CD4-positive, CD25-positive, alpha-beta regulatory T cell (primary cell): ENCODE measurements around the gene CSAD. TPM values are rescaled to one million over a fixed set of nuclear protein-coding genes. Genes with fewer than 3 reads are reported as not detected.

Experiments
- ATAC-seq, 2 donors: fragments of 150-1000 bp; cut with Tn5 transposase; one replicate each; pipeline ENCODE4 v1.10.0; 2021; ENCODE audit warnings: low read depth in 2 of 2, moderate number of reproducible peaks in 2 of 2, moderate library complexity in 1 of 2
- DNase-seq, 3 donors: peaks; one replicate each; pipeline versions ENCODE4 v3.0.0 to v3.0.0-alpha.2; 2012 to 2022; ENCODE audit warnings: mixed read lengths in 1 of 3
- H3K27ac ChIP-seq: one replicate; pipeline ENCODE4 v1.7.0; 2013; ENCODE audit warnings: mild to moderate bottlenecking, low read length; ENCODE audit not compliant: insufficient read depth, poor library complexity, severe bottlenecking
- H3K27me3 ChIP-seq: one replicate; pipeline ENCODE4 v1.7.0; 2013; ENCODE audit warnings: low read length; ENCODE audit not compliant: control insufficient read depth, insufficient read depth
- H3K36me3 ChIP-seq: one replicate; pipeline ENCODE4 v1.7.0; 2013; ENCODE audit warnings: mild to moderate bottlenecking, low read length, moderate library complexity; ENCODE audit not compliant: control insufficient read depth, insufficient read depth
- H3K4me1 ChIP-seq: 2 replicates; pipeline ENCODE4 v1.7.0; 2013; ENCODE audit warnings: mild to moderate bottlenecking, low read length; ENCODE audit not compliant: insufficient read depth, control insufficient read depth, poor library complexity, severe bottlenecking
- H3K4me3 ChIP-seq: one replicate; pipeline ENCODE4 v1.7.0; 2013; ENCODE audit warnings: low read depth, mild to moderate bottlenecking, low read length, moderate library complexity
- H3K9me3 ChIP-seq, 2 experiments: 1 replicate in 1 of 2; 2 replicates in 1 of 2; pipeline ENCODE4 v1.7.0; 2013; ENCODE audit warnings: low read length in 2 of 2, mild to moderate bottlenecking in 1 of 2, moderate library complexity in 1 of 2; ENCODE audit not compliant: control insufficient read depth in 2 of 2
- H3K27ac Mint-ChIP-seq, 3 donors: one replicate each; pipeline ENCODE4 v1.8.0; 2020 to 2022; ENCODE audit warnings: mild to moderate bottlenecking in 3 of 3, mixed read lengths in 3 of 3, moderate library complexity in 2 of 3
- H3K27me3 Mint-ChIP-seq: one replicate; pipeline ENCODE4 v1.8.0; 2022; ENCODE audit warnings: mild to moderate bottlenecking, mixed read lengths
- H3K36me3 Mint-ChIP-seq: one replicate; pipeline ENCODE4 v1.8.0; 2020; ENCODE audit warnings: mixed read lengths
- H3K4me1 Mint-ChIP-seq, 4 donors: one replicate each; pipeline ENCODE4 v1.8.0; 2020 to 2022; ENCODE audit warnings: mixed read lengths in 4 of 4, mild to moderate bottlenecking in 1 of 4
- H3K4me3 Mint-ChIP-seq, 4 donors: one replicate each; pipeline ENCODE4 v1.8.0; 2020 to 2022; ENCODE audit warnings: mild to moderate bottlenecking in 4 of 4, mixed read lengths in 4 of 4, moderate library complexity in 3 of 4
- H3K9me3 Mint-ChIP-seq, 7 donors: one replicate each; pipeline ENCODE4 v1.8.0; 2020 to 2022; ENCODE audit warnings: mixed read lengths in 7 of 7, mild to moderate bottlenecking in 3 of 7, moderate library complexity in 2 of 7
- polyA plus RNA-seq, 4 donors: library from polyadenylated mRNA; unstranded; fragments of 300-500 nt; fragmentation: Illumina TruSeq; gene quantifications; one replicate each; pipeline ENCODE4 v1.2.3, GENCODE V29; 2021
- total RNA-seq: library from RNA; stranded (reverse); gene quantifications from one replicate; pipeline ENCODE4 v1.2.3, GENCODE V29; 2022

The CSAD gene
- total and polyA plus RNA-seq, 5 donors from 2014 or later: 1.2 to 68.0 (median 1.7) TPM

- H3K9me3 Mint-ChIP-seq: peaks cover 0 to 2% (median 0%) of the 10 kb centered on the region in 7 donors
- H3K36me3 Mint-ChIP-seq: peaks cover 3% of the 10 kb centered on the region
- H3K27ac Mint-ChIP-seq: no peak overlapping the region
- DNase-seq: no peak
- no peak overlapping the region for H3K27ac ChIP-seq
- peaks cover 0 to 2% (median 0%) of the 10 kb centered on the region in 4 donors for H3K4me1 Mint-ChIP-seq
- H3K4me3 ChIP-seq: no peak overlapping the region
- H3K9me3 ChIP-seq: no peaks in the 10 kb centered on the region
- no peak overlapping the region for H3K4me3 Mint-ChIP-seq
- H3K36me3 ChIP-seq: no peaks in the 10 kb centered on the region
- H3K27me3 Mint-ChIP-seq: peaks cover 8% of the 10 kb centered on the region
- no peaks in the 10 kb centered on the region for H3K27me3 ChIP-seq
- H3K4me1 ChIP-seq: no peaks in the 10 kb centered on the region
- ATAC-seq: no peak
Measured at GRCh38 chr12:53147181-53147580, 33.5 kb downstream of the CSAD start.

- Mint-ChIP-seq H3K4me1 (no peaks in the 10 kb centered on the region), H3K4me3 (no peak overlapping the region), H3K9me3 (peaks cover 0 to 3% (median 0%) of the 10 kb centered on the region in 7 donors), H3K36me3 (peaks cover 3% of the 10 kb centered on the region), H3K27me3 (no peaks in the 10 kb centered on the region), H3K27ac (no peak overlapping the region)
- ATAC-seq: no peak
- no peaks in the 10 kb centered on the region for H3K36me3 ChIP-seq
- no peaks in the 10 kb centered on the region for H3K4me1 ChIP-seq
- no peaks in the 10 kb centered on the region for H3K27me3 ChIP-seq
- H3K27ac ChIP-seq: no peak overlapping the region
- DNase-seq: no peak
- H3K4me3 ChIP-seq: no peak overlapping the region
- no peaks in the 10 kb centered on the region for H3K9me3 ChIP-seq
Measured at GRCh38 chr12:53145383-53146260, 35.1 kb downstream of the CSAD start.

- H3K27ac Mint-ChIP-seq: no peak overlapping the region
- H3K27me3 ChIP-seq: peaks cover 4% of the 10 kb centered on the region
Measured at GRCh38 chr12:53143355-53143754, 37.4 kb downstream of the CSAD start.

GRCh38 chr12:53133722-53134121 lies 47.0 kb downstream of the CSAD start:
- ATAC-seq: no peak
- Histone ChIP-seq H3K4me1 (no peaks in the 10 kb centered on the region), H3K27ac (no peak overlapping the region), H3K36me3 (no peaks in the 10 kb centered on the region), H3K27me3 (peaks cover 3% of the 10 kb centered on the region), H3K9me3 (peaks cover 0 to 4% of the 10 kb centered on the region in 2 experiments), H3K4me3 (no peak overlapping the region)
- no peak for DNase-seq
- Mint-ChIP-seq H3K4me3 (no peak overlapping the region), H3K27me3 (peaks cover 48% of the 10 kb centered on the region), H3K27ac (no peak overlapping the region), H3K36me3 (peaks cover 2% of the 10 kb centered on the region), H3K4me1 (peaks cover 0 to 1% (median 0%) of the 10 kb centered on the region in 4 donors), H3K9me3 (peaks cover 0 to 16% (median 7%) of the 10 kb centered on the region in 7 donors)

More at GRCh38 chr12:53143355-53143754, 37.4 kb downstream of the CSAD start:
- Histone ChIP-seq H3K9me3 (peaks cover 0 to 6% of the 10 kb centered on the region in 2 experiments), H3K4me3 (no peak overlapping the region), H3K27ac (no peak overlapping the region), H3K4me1 (no peaks in the 10 kb centered on the region), H3K36me3 (no peaks in the 10 kb centered on the region)
- H3K27me3 Mint-ChIP-seq: peaks cover 6% of the 10 kb centered on the region
- H3K4me1 Mint-ChIP-seq: peaks cover 0 to 2% (median 0%) of the 10 kb centered on the region in 4 donors
- ATAC-seq (no peak), DNase-seq (no peak)
- peaks cover 7% of the 10 kb centered on the region for H3K36me3 Mint-ChIP-seq
- peaks cover 0 to 4% (median 0%) of the 10 kb centered on the region in 7 donors for H3K9me3 Mint-ChIP-seq
- no peak overlapping the region for H3K4me3 Mint-ChIP-seq

DNA sequence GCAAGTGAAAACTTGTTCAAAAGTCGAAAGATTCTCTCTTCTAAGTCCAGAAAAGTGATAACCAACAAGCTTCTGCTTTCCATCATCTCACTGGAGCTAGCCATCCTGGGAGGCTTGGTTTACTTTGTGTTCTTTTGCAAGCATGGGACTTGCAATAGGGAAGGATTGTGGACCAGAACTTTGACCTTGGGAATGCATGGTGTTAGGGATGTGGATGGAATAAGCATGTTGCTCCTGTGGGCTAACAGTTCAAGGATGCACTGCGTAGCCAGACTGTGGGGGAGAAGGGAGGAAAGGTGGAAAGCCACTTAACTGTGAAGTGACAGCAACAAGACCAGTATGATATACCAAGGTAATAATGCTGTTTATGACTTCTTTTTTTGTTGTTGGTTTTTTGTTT lies 48.9 kb downstream of the CSAD start:
- Histone ChIP-seq H3K9me3 (peaks cover 0 to 2% of the 10 kb centered on the region in 2 experiments), H3K27ac (no peak overlapping the region), H3K36me3 (no peaks in the 10 kb centered on the region), H3K4me1 (no peaks in the 10 kb centered on the region), H3K4me3 (no peak overlapping the region), H3K27me3 (no peaks in the 10 kb centered on the region)
- DNase-seq (no peak), ATAC-seq (no peak)
- H3K27ac Mint-ChIP-seq: no peak overlapping the region
- no peak overlapping the region for H3K4me3 Mint-ChIP-seq
- H3K4me1 Mint-ChIP-seq: peaks cover 0 to 4% (median 0%) of the 10 kb centered on the region in 4 donors
- peaks cover 41% of the 10 kb centered on the region for H3K27me3 Mint-ChIP-seq
- no peaks in the 10 kb centered on the region for H3K36me3 Mint-ChIP-seq
- peaks cover 0 to 6% (median 0%) of the 10 kb centered on the region in 7 donors for H3K9me3 Mint-ChIP-seq

DNA sequence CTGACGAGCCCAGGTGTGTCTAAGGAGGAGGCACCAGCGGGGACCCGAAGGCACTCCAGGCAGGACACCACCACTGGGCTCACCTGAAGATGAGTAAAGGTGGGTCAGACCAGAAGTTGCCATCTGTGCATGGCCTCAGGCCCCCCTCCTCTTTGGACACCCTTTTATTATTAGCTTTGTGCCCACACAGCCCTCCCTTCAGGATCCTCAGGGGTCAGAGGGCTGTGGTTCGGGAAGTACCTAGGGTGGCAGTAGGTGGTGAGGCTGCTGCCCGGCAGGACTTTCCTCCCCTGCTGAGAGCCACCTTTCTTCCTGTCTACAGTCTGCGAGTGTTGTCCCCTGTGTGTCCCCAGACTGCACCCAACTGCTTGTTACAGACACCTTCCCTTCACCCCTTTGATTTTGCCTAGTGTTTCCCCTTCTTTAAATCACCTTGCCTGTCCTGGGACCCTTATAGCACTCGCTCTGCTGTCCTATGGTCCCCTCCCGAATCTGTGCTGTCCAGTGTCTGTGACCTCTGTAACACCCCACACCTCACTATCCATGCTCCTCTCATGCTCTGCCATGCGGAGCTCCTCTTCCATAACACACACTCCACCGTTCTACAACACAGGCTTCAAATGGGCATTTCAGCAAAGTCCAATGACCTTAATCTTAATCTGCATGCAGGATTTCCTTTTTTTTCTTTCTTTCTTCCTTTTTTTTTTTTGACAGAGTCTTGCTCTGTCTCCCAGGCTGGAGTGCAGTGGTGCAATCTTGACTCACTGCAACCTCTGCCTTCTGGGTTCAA lies 51.8 kb downstream of the CSAD start:
- Histone ChIP-seq H3K36me3 (no peaks in the 10 kb centered on the region), H3K27me3 (no peaks in the 10 kb centered on the region), H3K4me1 (no peaks in the 10 kb centered on the region), H3K27ac (no peak overlapping the region), H3K9me3 (no peaks in the 10 kb centered on the region), H3K4me3 (no peak overlapping the region)
- DNase-seq (no peak), ATAC-seq (no peak)
- Mint-ChIP-seq H3K4me1 (peaks cover 0 to 4% (median 0%) of the 10 kb centered on the region in 4 donors), H3K27ac (no peak overlapping the region), H3K27me3 (peaks cover 52% of the 10 kb centered on the region), H3K36me3 (no peaks in the 10 kb centered on the region), H3K9me3 (no peaks in the 10 kb centered on the region), H3K4me3 (no peak overlapping the region)

DNA sequence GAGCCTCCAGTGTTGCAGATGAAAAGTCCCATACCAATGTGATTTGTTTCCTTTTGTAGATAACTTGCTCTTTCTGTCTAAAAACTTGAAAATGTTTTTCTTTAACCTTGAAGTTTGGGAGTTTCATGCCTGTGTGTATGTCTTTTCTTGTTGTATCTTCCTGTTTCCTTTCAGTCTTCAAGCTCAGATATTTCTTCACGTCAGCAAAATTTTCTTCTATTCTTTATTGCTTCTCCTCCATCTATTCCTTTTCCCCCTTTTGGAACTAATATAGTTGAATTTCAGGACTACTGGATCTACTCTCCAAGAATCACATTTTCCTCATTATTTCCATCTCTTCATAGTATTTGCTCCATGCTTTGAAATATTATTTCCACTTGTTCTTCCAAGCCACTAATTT lies 53.6 kb downstream of the CSAD start:
- peaks cover 45% of the 10 kb centered on the region for H3K27me3 Mint-ChIP-seq
- no peaks in the 10 kb centered on the region for H3K9me3 ChIP-seq
- H3K27me3 ChIP-seq: no peaks in the 10 kb centered on the region
- H3K36me3 Mint-ChIP-seq: no peaks in the 10 kb centered on the region
- no peaks in the 10 kb centered on the region for H3K36me3 ChIP-seq
- no peaks in the 10 kb centered on the region for H3K4me1 ChIP-seq
- no peak for DNase-seq
- no peak overlapping the region for H3K27ac ChIP-seq
- H3K9me3 Mint-ChIP-seq: no peaks in the 10 kb centered on the region
- H3K4me3 Mint-ChIP-seq: no peak overlapping the region
- ATAC-seq: no peak
- H3K4me1 Mint-ChIP-seq: peaks cover 0 to 4% (median 0%) of the 10 kb centered on the region in 4 donors
- no peak overlapping the region for H3K27ac Mint-ChIP-seq
- no peak overlapping the region for H3K4me3 ChIP-seq
